DLD1 (cell line): ENCODE results near the gene FBN2.
"Not testable (repeated sequence)": the region's sequence is repeated elsewhere in the genome, so short reads cannot be mapped to it uniquely, and the experiment has no call there.

Experiments
- in situ Hi-C: cut with HindIII; loops from 2 replicates; pipeline ENCODE4 v1.10.0; 2017; ENCODE audit warnings: low sequenced_read_pairs

The FBN2 gene

GRCh38 chr5:128535251-128535650 is 2.8 kb downstream of the FBN2 start:
- in situ Hi-C loops: no loop called here

- in situ Hi-C loops: no loop called here
These were observed 3.3 kb downstream of the FBN2 start for GRCh38 chr5:128534726-128535125.

GRCh38 chr5:128532776-128533175 is 5.3 kb downstream of the FBN2 start:
- in situ Hi-C loops: no loop called here

- in situ Hi-C loops: no loop called here
These were observed 5.9 kb downstream of the FBN2 start for GRCh38 chr5:128532127-128532526.

- in situ Hi-C loops: no loop called here
These were observed 9.3 kb downstream of the FBN2 start for GRCh38 chr5:128528637-128529255.

- in situ Hi-C loops: no loop called here
These were observed 9.9 kb downstream of the FBN2 start for GRCh38 chr5:128528126-128528525.

GRCh38 chr5:128527077-128527476 is 11.0 kb downstream of the FBN2 start:
- in situ Hi-C loops: no loop called here

GRCh38 chr5:128522336-128522735 is 15.7 kb downstream of the FBN2 start:
- in situ Hi-C loops: no loop called here

GRCh38 chr5:128519827-128520226 is 18.2 kb downstream of the FBN2 start:
- in situ Hi-C loops: no loop called here

GRCh38 chr5:128516978-128517377 is 21.1 kb downstream of the FBN2 start:
- in situ Hi-C loops: no loop called here

GRCh38 chr5:128513806-128514205 is 24.2 kb downstream of the FBN2 start:
- in situ Hi-C loops: no loop called here

GRCh38 chr5:128512894-128513293 is 25.2 kb downstream of the FBN2 start:
- in situ Hi-C loops: no loop called here

- in situ Hi-C loops: no loop called here
These were observed 31.4 kb downstream of the FBN2 start for GRCh38 chr5:128506643-128507042.

- in situ Hi-C loops: not testable (repeated sequence)
These were observed 34.3 kb downstream of the FBN2 start for GRCh38 chr5:128503727-128504126.

- in situ Hi-C loops: no loop called here
These were observed 39.1 kb downstream of the FBN2 start for GRCh38 chr5:128498844-128499455.

GRCh38 chr5:128494516-128494915 is 43.5 kb downstream of the FBN2 start:
- in situ Hi-C loops: no loop called here

- in situ Hi-C loops: no loop called here
These were observed 44.3 kb downstream of the FBN2 start for GRCh38 chr5:128493657-128494329.

- in situ Hi-C loops: no loop called here
These were observed 46.8 kb downstream of the FBN2 start for GRCh38 chr5:128491291-128491690.

GRCh38 chr5:128490761-128491160 is 47.3 kb downstream of the FBN2 start:
- in situ Hi-C loops: no loop called here

GRCh38 chr5:128487041-128487440 is 51.0 kb downstream of the FBN2 start:
- in situ Hi-C loops: no loop called here

GRCh38 chr5:128483738-128484137 is 54.3 kb downstream of the FBN2 start:
- in situ Hi-C loops: no loop called here

- in situ Hi-C loops: no loop called here
These were observed 57.0 kb downstream of the FBN2 start for GRCh38 chr5:128480906-128481633.
